Upper lobe of right lung (tissue), 1 donor: ENCODE measurements around the gene KLF3. TPM values are rescaled to one million over a fixed set of nuclear protein-coding genes. Genes with fewer than 3 reads are reported as not detected.

Source experiments
- ATAC-seq: fragments of 200-7000 bp; cut with Tn5 transposase; one replicate; pipeline ENCODE4 v1.9.1; 2020; ENCODE audit warnings: mild to moderate bottlenecking, moderate library complexity
- DNase-seq: peaks from one replicate; pipeline ENCODE4 v3.0.0-alpha.2; 2020
- H3K27ac ChIP-seq: fragments of 200-600 bp; one replicate; pipeline ENCODE4 v1.8.0; 2022
- H3K27me3 ChIP-seq: fragments of 200-600 bp; one replicate; pipeline ENCODE4 v1.8.0; 2022; ENCODE audit warnings: mild to moderate bottlenecking
- H3K36me3 ChIP-seq: fragments of 200-600 bp; one replicate; pipeline ENCODE4 v1.8.0; 2022
- H3K4me1 ChIP-seq: fragments of 200-600 bp; one replicate; pipeline ENCODE4 v1.8.0; 2022
- H3K4me3 ChIP-seq: fragments of 200-600 bp; one replicate; pipeline ENCODE4 v1.8.0; 2022; ENCODE audit warnings: mild to moderate bottlenecking
- H3K9me3 ChIP-seq: fragments of 200-600 bp; one replicate; pipeline ENCODE4 v1.8.0; 2022
- CTCF ChIP-seq: fragments of 200-600 bp; IDR thresholded peaks from one replicate; pipeline ENCODE4 v1.8.0; 2022; ENCODE audit warnings: antibody characterized with exemption
- intact Hi-C: fragments of 100-400 bp; cut with DNase I; formaldehyde crosslinking; loops from one replicate; pipeline ENCODE4 v1.11.0; 2022
- total RNA-seq: library from RNA; stranded (reverse); fragmentation: NEBNext Ultra II Directional; extraction: Animal tissue kit (Norgen Biotek cat#: 25700); gene quantifications from one replicate; pipeline ENCODE4 v1.2.1, GENCODE V29; 2021
- donor health status: DM: no; HTN: yes; CAD: no; lungs with severe emphysema.

KLF3 gene
- total RNA-seq, 1 donor from 2014 or later: 70.6 TPM

- H3K27ac ChIP-seq: no peak overlapping the region
These were observed 29.6 kb downstream of the KLF3 start for GRCh38 chr4:38693569-38693968.

GRCh38 chr4:38694330-38694729, 30.3 kb downstream of the KLF3 start:
- Histone ChIP-seq H3K27ac (no peak overlapping the region), H3K27me3 (no peaks in the 10 kb centered on the region), H3K4me3 (no peak overlapping the region), H3K9me3 (no peaks in the 10 kb centered on the region), H3K36me3 (peaks cover 93% of the 10 kb centered on the region), H3K4me1 (peaks cover 31% of the 10 kb centered on the region)
- intact Hi-C loops: no loop called here
- TF ChIP-seq CTCF: no peak
- DNase-seq (no peak), ATAC-seq (no peak)

More at GRCh38 chr4:38693569-38693968, 29.6 kb downstream of the KLF3 start:
- Histone ChIP-seq H3K27me3 (no peaks in the 10 kb centered on the region), H3K4me3 (no peak overlapping the region), H3K9me3 (no peaks in the 10 kb centered on the region), H3K36me3 (peaks cover 93% of the 10 kb centered on the region), H3K4me1 (peaks cover 31% of the 10 kb centered on the region)
- no peak for TF ChIP-seq CTCF
- intact Hi-C loops: no loop called here
- no peak for DNase-seq
- ATAC-seq: no peak

- peaks cover 81% of the 10 kb centered on the region for H3K36me3 ChIP-seq
- no peak overlapping the region for H3K27ac ChIP-seq
- intact Hi-C loops: no loop called here
- peaks cover 31% of the 10 kb centered on the region for H3K4me1 ChIP-seq
- DNase-seq: no peak
- TF ChIP-seq CTCF: no peak
- no peaks in the 10 kb centered on the region for H3K27me3 ChIP-seq
- no peak overlapping the region for H3K4me3 ChIP-seq
- ATAC-seq: peak; percentile 59
- H3K9me3 ChIP-seq: no peaks in the 10 kb centered on the region
These were observed 31.8 kb downstream of the KLF3 start for GRCh38 chr4:38695809-38696208.

GRCh38 chr4:38696697-38697096, 32.7 kb downstream of the KLF3 start:
- no peak for ATAC-seq
- no peak for TF ChIP-seq CTCF
- peaks cover 74% of the 10 kb centered on the region for H3K36me3 ChIP-seq

GRCh38 chr4:38698176-38698575, 34.2 kb downstream of the KLF3 start:
- Histone ChIP-seq H3K27me3 (no peaks in the 10 kb centered on the region), H3K4me1 (peaks cover 16% of the 10 kb centered on the region), H3K9me3 (no peaks in the 10 kb centered on the region), H3K4me3 (no peak overlapping the region), H3K36me3 (peaks cover 65% of the 10 kb centered on the region), H3K27ac (no peak overlapping the region)
- intact Hi-C loops: no loop called here
- no peak for TF ChIP-seq CTCF
- no peak for ATAC-seq
- no peak for DNase-seq

More at GRCh38 chr4:38696697-38697096, 32.7 kb downstream of the KLF3 start:
- H3K4me1 ChIP-seq: peaks cover 22% of the 10 kb centered on the region
- intact Hi-C loops: no loop called here
- no peak overlapping the region for H3K27ac ChIP-seq
- DNase-seq: no peak
- no peaks in the 10 kb centered on the region for H3K27me3 ChIP-seq
- H3K9me3 ChIP-seq: no peaks in the 10 kb centered on the region
- H3K4me3 ChIP-seq: no peak overlapping the region

GRCh38 chr4:38699112-38699511, 35.1 kb downstream of the KLF3 start:
- Histone ChIP-seq H3K27ac (no peak overlapping the region), H3K27me3 (no peaks in the 10 kb centered on the region), H3K9me3 (no peaks in the 10 kb centered on the region), H3K4me1 (peaks cover 16% of the 10 kb centered on the region), H3K4me3 (no peak overlapping the region), H3K36me3 (peaks cover 55% of the 10 kb centered on the region)
- DNase-seq (no peak), ATAC-seq (no peak)
- intact Hi-C loops: no loop called here
- no peak for TF ChIP-seq CTCF
